Lower lobe of right lung (tissue), 2 donors: ENCODE measurements around the gene PLXNA4. TPM values are rescaled to one million over a fixed set of nuclear protein-coding genes. Genes with fewer than 3 reads are reported as not detected.

Experiments
- ATAC-seq, 2 donors: fragments of 200-7000 bp; cut with Tn5 transposase; one replicate each; pipeline ENCODE4 v1.9.1; 2020 to 2022; ENCODE audit warnings: mild to moderate bottlenecking in 2 of 2, moderate library complexity in 2 of 2
- DNase-seq: peaks from one replicate; pipeline ENCODE4 v3.0.0-alpha.2; 2020
- H3K27ac ChIP-seq: fragments of 200-600 bp; one replicate; pipeline ENCODE4 v1.8.0; 2022
- H3K27me3 ChIP-seq: fragments of 200-600 bp; one replicate; pipeline ENCODE4 v1.8.0; 2022; ENCODE audit warnings: low read depth
- H3K36me3 ChIP-seq: fragments of 200-600 bp; one replicate; pipeline ENCODE4 v1.8.0; 2022; ENCODE audit warnings: mild to moderate bottlenecking
- H3K4me1 ChIP-seq: fragments of 200-600 bp; one replicate; pipeline ENCODE4 v1.8.0; 2022
- H3K4me3 ChIP-seq: fragments of 200-600 bp; one replicate; pipeline ENCODE4 v1.8.0; 2022; ENCODE audit warnings: mild to moderate bottlenecking
- H3K9me3 ChIP-seq: fragments of 200-600 bp; one replicate; pipeline ENCODE4 v1.8.0; 2022
- intact Hi-C: fragments of 100-400 bp; cut with DNase I; formaldehyde crosslinking; loops from one replicate; pipeline ENCODE4 v1.11.0; 2022
- total RNA-seq: library from RNA; stranded (reverse); fragmentation: NEBNext Ultra II Directional; extraction: Animal tissue kit (Norgen Biotek cat#: 25700); gene quantifications from one replicate; pipeline ENCODE4 v1.2.1, GENCODE V29; 2021
- TF ChIP-seq, protein P1 (sequence below): fragments of 200-600 bp; IDR thresholded peaks from one replicate; pipeline ENCODE4 v1.8.0; 2022; ENCODE audit warnings: antibody characterized with exemption, mild to moderate bottlenecking
- donor health status: DM: no; HTN: yes; CAD: no; lungs with severe emphysema.

The PLXNA4 gene
- total RNA-seq, 1 donor from 2014 or later, result 4.3 TPM

DNA sequence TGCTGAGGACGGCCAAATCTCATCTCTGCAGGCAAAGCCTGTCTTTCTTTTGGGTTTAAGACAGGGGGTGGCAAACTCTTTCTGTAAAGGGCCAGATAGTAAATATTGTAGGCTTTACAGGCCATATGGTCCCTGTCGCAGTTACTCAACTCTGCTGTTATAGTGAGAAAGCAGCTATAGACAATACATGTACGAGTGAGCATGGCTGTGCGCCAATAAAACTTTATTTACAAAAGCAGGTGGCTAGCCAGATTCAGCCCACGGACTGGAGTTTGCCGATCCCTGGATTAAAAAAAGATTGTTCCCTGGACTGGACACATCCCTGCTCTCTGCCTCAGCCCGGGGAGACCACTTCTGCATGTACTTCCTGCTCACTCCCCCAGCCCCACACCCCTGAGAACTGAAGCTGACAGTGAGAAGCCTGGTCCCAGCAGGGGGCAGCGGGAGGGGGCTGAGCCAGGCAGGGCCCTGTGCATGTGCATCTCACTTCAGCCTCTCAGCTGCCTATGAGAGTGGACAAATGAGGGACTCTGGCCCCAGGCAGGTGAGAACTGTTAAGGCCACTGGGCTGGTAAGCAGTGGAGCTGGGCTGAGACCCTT is 392.4 kb downstream of the PLXNA4 start:
- no peaks in the 10 kb centered on the region for H3K27me3 ChIP-seq
- ATAC-seq (no peak), DNase-seq (no peak)
- no peak overlapping the region for H3K27ac ChIP-seq
- no peaks in the 10 kb centered on the region for H3K4me1 ChIP-seq
- TF ChIP-seq, protein P1, sequence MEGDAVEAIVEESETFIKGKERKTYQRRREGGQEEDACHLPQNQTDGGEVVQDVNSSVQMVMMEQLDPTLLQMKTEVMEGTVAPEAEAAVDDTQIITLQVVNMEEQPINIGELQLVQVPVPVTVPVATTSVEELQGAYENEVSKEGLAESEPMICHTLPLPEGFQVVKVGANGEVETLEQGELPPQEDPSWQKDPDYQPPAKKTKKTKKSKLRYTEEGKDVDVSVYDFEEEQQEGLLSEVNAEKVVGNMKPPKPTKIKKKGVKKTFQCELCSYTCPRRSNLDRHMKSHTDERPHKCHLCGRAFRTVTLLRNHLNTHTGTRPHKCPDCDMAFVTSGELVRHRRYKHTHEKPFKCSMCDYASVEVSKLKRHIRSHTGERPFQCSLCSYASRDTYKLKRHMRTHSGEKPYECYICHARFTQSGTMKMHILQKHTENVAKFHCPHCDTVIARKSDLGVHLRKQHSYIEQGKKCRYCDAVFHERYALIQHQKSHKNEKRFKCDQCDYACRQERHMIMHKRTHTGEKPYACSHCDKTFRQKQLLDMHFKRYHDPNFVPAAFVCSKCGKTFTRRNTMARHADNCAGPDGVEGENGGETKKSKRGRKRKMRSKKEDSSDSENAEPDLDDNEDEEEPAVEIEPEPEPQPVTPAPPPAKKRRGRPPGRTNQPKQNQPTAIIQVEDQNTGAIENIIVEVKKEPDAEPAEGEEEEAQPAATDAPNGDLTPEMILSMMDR, result no peak
- H3K9me3 ChIP-seq, result peaks cover 9% of the 10 kb centered on the region
- intact Hi-C loops, result no loop called here
- no peaks in the 10 kb centered on the region for H3K36me3 ChIP-seq
- no peak overlapping the region for H3K4me3 ChIP-seq

DNA sequence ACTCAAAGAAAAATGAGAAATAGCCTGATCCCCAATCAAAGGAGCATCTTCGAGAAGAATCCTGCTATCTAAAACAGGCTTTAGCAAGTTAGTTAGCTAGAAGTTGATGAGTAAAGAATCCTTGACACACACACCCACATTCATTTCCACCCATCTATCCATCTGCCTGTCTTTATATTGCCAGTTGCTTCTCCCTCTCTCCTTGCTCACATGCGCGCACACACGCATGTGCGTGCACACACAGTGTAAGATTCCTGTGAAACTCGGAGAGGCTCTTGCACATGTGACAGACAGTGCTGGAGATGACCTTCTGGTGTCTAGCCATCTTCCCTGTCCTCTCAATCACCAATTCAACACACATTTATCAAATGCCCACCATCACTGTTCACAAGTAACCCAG is 393.3 kb downstream of the PLXNA4 start:
- TF ChIP-seq, protein P1, result no peak
- H3K9me3 ChIP-seq, result peaks cover 9% of the 10 kb centered on the region
- no peaks in the 10 kb centered on the region for H3K36me3 ChIP-seq
- no peak overlapping the region for H3K4me3 ChIP-seq
- DNase-seq (no peak), ATAC-seq (no peak)
- no peaks in the 10 kb centered on the region for H3K27me3 ChIP-seq
- H3K4me1 ChIP-seq, result no peaks in the 10 kb centered on the region
- no peak overlapping the region for H3K27ac ChIP-seq
- intact Hi-C loops, result no loop called here

GRCh38 chr7:132181946-132182685 is 394.2 kb downstream of the PLXNA4 start:
- intact Hi-C loops, result no loop called here
- Histone ChIP-seq H3K27me3 (no peaks in the 10 kb centered on the region), H3K9me3 (peaks cover 3% of the 10 kb centered on the region), H3K36me3 (no peaks in the 10 kb centered on the region), H3K4me1 (no peaks in the 10 kb centered on the region), H3K4me3 (no peak overlapping the region), H3K27ac (no peak overlapping the region)
- ATAC-seq (no peak), DNase-seq (no peak)
- TF ChIP-seq, protein P1, result no peak

DNA sequence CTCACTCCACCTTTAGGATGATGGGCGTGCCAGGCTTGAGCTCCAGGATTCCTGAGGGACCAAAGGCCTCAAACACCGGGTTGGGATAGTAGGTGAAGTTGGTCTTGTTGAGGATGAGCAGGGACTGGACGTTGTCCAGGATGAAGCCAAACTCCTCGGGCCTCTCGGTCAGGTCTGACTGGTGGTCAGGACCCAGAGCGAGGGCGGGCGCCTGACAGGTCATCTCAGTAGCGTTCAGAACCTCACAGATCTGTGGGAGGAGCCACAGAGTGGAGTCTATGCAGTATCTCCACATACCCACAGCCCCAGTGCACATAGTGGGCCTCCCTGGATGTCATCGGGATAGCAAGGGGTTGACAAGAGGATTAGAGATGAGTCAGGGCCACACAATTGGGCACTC is 394.9 kb downstream of the PLXNA4 start:
- DNase-seq (no peak), ATAC-seq (no peak)
- Histone ChIP-seq H3K27ac (no peak overlapping the region), H3K4me1 (no peaks in the 10 kb centered on the region), H3K27me3 (no peaks in the 10 kb centered on the region), H3K9me3 (no peaks in the 10 kb centered on the region), H3K36me3 (no peaks in the 10 kb centered on the region), H3K4me3 (no peak overlapping the region)
- intact Hi-C loops, result no loop called here
- TF ChIP-seq, protein P1, result no peak

GRCh38 chr7:132180481-132180880 is 395.8 kb downstream of the PLXNA4 start:
- no peaks in the 10 kb centered on the region for H3K4me1 ChIP-seq
- TF ChIP-seq, protein P1, result no peak
- DNase-seq (no peak), ATAC-seq (no peak)
- intact Hi-C loops, result no loop called here
- no peaks in the 10 kb centered on the region for H3K36me3 ChIP-seq
- H3K27ac ChIP-seq, result no peak overlapping the region
- no peaks in the 10 kb centered on the region for H3K27me3 ChIP-seq
- H3K4me3 ChIP-seq, result no peak overlapping the region
- no peaks in the 10 kb centered on the region for H3K9me3 ChIP-seq
